Activated CD4-positive, alpha-beta T cell treated with anti-CD3 and anti-CD28 coated beads for 4 hours (primary cell): Measurements from ENCODE around the gene AGFG2.

Experiments
- DNase-seq, 2 donors: peaks; one replicate each; pipeline ENCODE4 v3.0.0-alpha.2; 2020

AGFG2 gene

DNA sequence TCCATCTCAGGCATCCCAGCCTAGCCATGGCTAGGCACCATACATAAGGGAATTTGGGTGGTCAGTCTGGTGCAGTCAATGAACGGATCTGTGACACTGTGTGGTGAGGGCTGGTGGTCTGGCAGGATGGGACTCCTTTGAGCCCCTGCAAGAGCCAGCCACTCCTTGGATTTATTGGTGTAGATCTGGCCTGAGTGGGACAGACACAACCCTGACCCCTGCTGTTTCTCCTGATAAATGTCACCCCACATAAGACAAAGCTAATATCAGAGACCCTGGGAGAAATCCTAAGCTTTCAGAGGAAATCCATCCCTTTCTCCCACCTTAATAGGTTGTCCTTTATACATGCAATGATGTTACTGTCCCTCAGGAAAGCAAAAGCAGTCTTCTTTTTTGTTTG, 49.4 kb downstream of the AGFG2 start:
- no peak for DNase-seq

DNA sequence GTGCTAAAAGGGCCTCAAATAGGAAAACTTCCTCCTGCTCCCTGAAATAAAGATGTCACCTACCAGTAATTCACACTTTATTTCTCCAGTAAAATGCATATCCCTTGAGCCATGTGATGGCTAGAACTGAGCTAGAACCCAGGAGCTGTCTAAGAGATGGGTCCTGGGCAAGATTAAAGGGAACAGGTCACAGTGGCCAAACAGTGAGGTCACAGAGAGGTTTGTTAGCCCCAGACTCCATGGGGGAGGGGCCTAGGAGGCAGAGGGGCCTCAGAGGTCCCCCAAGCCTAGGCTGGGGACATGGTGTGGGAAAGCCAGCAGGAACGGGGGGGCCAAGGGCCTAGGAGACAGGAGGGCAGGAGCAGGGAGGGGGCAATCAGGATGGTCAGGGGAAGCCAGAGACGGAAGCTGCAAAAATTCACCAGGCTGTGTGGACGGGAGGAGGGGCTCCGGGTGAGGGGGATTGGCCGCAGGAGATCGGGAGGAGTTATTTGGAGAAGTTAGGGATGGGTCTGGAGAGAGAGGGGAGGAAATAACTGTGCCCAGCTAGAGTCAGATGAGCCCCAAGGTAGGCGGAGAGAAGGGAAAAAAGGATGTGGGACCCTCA, 50.4 kb downstream of the AGFG2 start:
- DNase-seq: no peak

DNA sequence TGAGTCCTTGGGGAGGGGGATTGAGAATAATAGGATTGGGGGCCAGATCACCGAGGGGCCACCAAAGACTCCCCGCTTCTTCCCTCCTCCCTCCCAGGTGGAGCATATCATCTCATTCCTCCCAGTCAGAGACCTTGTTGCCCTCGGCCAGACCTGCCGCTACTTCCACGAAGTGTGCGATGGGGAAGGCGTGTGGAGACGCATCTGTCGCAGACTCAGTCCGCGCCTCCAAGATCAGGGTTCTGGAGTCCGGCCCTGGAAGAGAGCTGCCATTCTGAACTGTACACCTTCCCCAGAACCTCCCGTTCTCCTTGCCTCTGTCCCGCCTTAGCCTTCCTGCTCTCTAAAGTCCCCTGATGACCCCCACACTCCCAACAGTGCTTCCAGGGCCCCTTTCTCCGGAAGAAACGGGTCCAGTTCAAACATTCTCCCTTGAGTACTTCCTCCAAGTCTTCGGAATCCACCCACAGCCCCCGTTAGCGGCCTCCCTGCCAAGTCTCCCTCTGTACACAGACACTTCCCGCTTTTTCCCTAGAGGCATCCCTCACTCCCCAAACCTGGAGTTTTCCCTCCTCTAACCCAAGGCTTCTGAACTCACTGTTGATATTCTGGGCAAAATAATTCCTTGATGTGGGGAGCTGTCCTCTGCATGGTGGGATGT, 51.2 kb downstream of the AGFG2 start:
- no peak for DNase-seq

DNA sequence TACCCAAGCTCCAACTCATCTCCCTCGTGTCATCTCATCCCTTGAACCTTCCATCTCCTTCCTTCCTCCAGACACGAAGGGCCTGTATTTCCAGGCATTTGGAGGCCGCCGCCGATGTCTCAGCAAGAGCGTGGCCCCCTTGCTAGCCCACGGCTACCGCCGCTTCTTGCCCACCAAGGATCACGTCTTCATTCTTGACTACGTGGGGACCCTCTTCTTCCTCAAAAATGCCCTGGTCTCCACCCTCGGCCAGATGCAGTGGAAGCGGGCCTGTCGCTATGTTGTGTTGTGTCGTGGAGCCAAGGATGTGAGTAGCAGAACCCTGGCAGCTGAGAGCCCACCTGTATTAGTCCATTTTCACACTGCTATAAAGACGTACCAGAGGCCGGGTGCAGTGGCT, 52.6 kb downstream of the AGFG2 start:
- no peak for DNase-seq

DNA sequence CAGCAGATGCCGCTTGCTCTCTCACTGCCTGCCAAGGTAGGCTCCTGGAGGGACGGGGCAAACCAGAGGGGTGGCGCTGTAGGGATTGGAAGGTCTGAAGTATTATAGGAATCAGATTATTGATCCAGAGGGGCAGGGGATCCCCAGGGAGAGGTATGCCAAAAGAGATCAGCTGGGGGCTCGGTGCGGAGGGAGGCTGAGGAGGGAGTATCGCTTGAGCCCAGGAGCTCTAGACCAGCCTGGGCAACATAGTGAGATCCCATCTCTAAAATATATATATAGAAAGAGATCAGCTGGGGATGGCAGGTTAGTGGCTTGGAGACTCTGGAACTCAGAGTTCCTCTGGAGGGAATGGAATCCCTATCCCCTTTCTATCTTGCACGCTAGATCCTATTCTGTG, 56.2 kb downstream of the AGFG2 start:
- no peak for DNase-seq

DNA sequence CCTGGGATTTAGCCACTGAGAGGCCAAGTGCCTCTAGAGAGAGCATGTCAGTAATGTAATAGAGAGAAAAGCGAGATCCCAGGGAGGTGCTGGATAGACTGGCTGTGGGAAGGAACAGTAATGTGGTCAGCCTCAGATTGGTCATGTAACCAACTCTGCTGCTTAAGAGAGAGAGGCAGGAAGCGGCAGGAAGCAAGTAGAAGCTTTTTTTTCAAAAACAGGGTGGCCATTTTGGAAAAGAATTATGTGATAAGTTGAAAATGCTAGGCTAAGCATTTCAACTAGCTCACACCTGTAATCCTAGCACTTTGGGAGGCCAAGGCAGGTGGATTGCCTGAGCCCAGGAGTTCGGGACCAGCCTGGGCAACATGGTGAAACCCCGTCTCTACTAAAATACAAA, 59.4 kb downstream of the AGFG2 start:
- DNase-seq: no peak

DNA sequence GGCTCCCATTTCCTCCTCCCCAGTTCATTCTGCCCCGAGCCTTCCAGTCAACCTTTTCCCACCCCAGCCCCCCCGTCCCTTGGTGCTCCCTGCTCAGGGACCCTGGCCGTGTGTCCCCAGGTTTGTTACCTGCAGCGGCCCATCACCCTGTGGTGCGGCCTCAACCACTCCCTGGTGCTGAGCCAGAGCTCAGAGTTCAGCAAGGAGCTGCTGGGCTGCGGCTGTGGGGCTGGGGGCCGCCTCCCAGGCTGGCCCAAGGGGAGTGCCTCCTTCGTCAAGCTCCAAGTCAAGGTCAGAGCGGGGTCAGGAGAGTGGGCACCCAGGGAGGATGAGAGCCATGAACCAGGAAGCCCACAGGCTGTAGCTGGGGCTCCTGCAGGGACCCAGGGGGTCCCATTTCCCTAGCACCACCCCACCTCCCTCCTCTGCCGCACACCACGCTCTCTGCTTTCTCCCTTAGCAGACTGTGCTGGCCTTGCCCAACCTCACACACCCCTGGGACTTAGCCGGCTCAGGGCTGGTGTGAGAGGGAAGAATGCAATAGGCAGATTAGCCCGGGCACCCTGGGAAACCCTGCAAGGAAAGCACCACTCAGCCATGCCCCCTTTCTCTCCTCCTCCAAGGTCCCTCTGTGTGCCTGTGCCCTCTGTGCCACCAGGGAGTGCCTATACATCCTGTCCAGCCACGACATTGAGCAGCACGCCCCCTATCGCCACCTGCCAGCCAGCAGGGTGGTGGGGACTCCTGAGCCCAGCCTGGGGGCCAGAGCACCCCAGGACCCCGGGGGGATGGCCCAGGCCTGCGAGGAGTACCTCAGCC, 61.1 kb downstream of the AGFG2 start:
- DNase-seq: no peak

DNA sequence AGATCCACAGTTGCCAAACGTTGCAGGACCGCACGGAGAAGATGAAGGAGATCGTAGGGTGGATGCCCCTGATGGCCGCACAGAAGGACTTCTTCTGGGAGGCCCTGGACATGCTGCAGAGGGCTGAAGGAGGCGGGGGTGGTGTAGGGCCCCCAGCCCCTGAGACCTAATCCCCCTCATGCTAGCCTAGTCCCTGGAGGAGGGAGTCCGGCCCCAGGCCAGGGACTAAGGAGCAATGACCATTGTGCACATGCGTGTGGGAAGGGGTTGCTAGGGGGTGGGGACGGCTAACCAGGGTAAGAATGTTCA, 61.7 kb downstream of the AGFG2 start:
- no peak for DNase-seq

DNA sequence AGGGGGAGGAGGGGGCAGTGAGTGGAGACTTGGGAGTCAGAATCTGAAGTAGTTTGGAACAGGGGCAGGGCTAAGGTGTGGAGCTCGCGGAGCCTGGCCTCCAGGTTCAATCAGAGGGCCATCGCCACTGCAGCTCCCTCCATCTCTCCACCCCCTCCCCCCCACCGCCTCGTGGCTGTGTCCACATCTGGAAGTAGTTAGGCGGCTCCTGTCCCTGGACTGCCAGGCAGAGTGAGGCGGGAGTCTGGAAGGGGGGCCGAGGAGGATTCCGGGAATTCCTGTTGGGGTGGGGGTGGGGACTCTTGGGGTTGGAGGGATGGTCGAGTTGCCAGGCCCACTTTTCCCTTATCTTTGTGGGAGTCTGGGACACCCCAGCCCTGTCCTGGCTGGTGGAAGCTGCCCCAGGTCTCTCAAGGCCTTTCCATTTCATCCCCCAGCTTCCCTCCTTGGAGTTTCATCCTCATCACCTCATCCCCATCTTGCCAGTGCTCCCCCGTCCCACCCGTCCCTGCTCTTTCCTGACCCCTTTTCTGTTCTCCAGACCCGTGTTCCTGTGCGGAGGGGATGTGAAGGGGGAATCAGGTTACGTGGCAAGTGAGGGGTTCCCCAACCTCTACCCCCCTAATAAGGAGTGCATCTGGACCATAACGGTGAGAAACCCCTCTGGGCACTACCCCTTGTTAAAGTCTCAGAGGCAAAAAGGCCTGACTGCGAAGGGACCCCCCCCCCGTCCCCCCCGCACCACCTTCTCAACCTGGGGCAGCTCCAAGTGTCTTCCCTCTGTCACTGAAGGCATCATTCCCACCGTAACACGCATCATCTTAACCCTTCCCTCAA, 64.1 kb downstream of the AGFG2 start:
- DNase-seq: no peak

DNA sequence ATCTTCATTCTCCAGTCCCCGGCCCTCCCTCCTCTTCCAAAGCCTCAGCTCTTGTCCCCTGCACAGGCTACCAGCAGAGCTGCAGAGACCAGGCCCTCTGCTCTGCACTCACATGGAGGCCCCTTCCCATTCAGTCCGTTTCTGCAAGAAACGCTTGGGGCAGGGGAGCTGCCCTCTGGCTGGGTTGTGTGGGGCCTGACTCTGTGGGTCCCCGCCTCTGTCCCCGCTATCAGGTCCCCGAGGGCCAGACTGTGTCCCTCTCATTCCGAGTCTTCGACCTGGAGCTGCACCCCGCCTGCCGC, 64.7 kb downstream of the AGFG2 start:
- no peak for DNase-seq

DNA sequence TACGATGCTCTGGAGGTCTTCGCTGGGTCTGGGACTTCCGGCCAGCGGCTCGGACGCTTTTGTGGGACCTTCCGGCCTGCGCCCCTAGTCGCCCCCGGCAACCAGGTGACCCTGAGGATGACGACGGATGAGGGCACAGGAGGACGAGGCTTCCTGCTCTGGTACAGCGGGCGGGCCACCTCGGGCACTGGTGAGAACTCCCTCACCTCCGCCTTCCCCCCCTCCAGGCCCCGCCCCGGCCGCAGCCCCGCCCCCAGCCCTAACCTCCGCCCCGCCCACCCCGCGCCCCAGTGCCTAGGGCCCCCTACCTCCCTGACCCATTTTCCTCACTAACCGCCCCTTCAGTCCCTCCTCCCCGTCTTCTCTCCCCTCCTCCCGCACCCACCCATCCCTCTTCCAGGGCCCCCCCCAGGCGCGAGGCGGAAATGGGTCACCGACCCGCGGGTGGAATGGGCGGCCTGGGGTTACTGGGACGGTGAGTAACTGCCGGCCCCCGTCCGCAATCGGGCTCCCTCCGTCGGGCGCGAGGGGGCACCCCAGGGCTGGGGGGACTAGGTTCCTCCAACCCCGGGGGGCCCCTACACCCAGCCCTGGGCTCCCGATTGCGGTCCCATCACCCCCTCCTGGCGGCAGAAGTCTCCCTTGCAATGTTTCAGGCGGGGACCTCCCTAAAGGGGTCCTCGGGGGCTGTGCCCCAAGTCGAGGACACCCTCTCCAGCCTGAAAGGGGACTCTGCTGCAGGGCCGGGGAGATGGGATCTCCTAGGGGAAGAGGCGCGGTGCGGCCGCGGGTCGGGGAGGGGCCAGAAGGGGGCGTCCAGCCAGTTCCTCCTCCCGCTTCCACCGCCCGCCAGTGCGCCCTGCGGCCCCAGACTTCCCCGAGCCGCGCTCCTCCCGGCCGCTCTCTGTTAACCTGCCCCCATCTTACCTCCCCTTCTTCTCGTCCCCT, 65.3 kb downstream of the AGFG2 start:
- DNase-seq: peak; percentile 63 to 71

DNA sequence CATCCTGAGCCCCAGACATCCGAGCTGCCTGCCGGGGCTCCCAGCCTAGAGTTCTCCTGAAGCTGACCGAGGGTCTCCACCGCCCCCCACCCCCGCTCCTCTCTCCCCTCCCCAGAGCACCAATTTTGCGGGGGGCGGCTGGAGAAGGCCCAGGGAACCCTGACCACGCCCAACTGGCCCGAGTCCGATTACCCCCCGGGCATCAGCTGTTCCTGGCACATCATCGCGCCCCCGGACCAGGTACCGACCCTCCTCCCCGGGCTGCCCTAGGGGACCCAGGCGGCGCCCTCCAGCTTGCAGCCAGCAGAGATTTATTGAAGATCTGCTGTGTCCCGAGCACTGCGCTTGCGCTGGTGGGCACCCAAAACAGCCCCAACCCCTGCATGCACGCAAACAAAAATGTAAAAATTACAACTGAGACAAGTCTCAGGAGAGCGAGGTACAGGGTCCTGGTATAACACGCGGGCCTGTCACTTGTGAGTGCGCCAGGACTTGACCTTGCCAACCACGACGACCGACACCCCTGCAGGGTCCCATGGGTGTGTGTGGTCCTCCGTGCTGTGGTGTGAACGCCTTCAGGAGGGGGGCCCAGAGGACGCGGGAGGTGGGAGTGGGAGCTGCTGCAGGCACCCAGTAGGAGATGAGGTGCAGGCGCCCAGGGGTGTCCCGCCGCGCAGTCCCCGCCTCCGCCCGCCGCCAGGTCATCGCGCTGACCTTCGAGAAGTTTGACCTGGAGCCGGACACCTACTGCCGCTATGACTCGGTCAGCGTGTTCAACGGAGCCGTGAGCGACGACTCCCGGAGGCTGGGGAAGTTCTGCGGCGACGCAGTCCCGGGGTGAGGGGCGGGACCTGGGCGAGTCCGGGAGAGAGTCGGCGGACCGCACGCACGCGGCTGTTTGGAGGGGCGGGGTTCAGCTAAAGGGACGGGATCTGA, 66.2 kb downstream of the AGFG2 start:
- peak; percentile 20 to 36 for DNase-seq

DNA sequence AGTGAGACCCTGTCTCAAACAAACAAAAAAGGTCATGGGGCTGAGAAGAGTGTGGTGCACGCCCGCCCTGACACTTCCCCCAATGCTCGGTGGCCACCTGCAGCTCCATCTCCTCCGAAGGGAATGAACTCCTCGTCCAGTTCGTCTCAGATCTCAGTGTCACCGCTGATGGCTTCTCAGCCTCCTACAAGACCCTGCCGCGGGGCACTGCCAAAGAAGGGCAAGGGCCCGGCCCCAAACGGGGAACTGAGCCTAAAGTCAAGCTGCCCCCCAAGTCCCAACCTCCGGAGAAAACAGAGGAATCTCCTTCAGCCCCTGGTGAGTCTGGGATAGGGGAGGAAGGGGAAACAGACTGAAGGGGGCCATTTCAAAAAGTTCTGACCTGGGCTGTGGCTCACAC, 67.3 kb downstream of the AGFG2 start:
- DNase-seq: no peak

DNA sequence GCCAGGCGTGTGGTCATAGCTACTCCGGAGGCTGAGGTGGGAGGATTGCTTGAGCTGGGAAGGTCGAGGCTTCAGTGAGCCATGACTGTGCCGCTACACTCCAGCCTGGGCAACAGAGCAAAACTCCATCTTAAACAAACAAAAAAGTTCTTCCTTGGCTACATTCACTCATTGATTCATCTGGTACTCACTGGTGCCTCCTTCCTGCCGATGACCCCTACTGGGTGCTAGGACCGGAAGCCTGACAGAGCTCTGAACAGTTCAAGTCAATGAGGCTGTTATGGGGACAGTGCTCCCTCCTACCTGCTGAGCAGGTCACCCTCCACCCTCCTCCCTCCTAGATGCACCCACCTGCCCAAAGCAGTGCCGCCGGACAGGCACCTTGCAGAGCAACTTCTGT, 68.1 kb downstream of the AGFG2 start:
- DNase-seq: no peak

DNA sequence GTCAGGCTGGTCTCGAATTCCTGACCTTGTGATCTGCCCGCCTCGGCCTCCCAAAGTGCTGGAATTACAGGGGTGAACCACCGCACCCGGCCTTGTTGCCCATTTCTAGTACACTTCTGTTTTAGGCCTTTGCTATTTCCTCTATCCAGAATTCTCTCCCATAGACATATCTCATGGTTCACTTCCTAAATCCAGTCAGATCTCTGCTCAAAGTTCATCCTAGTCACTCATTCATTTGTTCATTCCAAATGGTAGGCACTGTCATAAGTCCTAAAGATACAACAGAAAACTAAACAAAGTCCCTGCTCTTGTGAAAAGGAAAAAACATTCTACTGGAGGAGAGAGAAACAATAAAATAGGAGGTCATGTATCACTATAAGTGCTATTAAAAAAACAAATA, 71.0 kb downstream of the AGFG2 start:
- no peak for DNase-seq

DNA sequence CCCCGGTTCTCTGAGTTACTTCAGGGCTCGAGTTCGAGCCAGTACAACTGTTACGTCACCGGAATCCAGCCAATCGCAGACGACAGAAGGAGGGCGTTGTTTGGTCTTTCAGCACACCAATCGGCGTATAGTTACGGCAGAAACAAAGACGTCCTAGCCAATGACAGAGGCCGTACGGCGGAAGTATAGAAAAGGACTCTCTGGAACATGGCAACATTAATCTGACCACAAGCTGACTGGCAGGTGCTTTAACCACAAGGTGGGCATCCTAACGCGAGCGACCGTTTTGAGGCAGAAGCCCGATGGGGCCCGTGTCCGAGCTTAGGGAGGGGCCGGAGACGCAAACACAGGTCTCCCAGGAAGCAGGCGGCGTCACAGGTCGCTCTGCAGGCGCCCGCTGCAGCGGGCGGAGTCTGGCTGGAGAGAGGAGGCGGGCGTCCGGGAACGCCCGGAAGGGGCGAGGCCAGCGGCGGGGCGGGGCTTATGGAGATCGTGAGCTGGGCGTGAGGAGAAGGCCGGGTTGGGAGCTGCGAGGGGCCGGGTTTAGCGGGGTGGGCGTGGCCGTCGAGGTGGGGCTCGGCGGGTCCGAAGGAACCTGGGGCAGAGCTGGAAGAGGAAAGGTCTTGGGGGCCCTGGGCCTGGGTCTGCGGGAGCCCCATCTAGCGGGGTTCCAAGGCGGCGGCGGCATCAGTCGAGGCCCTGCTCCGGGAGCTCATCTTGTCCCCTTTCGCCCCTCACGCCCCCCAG, 73.2 kb downstream of the AGFG2 start, which contains the start of gene MOSPD3:
MOSPD3 (plus strand) TSS at position 558 of the 747 bp plus-strand sequence. CDS start 252 bp downstream, outside the sequence.
- peak; percentile 97 for DNase-seq

DNA sequence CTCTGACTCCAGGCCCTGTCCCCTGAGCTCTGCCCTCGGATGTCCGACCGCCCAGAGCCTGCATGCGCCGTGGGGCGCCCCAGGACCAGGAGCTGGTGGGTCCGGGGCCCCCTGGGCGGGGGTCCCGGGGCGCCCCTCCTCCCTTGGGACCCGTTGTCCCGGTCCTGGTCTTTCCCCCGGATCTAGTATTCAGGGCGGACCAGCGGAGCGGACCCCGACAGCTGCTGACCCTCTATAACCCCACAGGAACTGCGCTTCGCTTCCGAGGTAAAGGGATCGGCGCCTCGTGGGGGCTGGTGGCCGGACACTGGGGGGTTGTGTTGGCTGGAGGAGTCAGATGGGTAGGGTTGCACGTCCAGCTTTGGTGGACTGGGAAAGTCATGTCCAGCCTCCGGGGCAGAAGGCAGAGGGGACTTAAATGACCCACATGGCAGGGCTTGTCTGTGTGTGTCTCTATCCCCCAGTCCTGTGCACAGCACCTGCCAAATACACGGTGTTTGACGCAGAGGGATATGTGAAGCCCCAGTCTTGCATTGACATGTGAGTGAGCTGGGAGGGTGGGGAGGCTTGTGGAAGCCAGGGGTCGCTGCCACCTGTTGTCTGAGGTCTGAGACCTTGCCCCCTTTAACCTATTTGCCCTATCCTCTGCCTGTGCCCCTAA, 73.9 kb downstream of the AGFG2 start:
- DNase-seq: peak in 1 of 2 donors; percentile 27

DNA sequence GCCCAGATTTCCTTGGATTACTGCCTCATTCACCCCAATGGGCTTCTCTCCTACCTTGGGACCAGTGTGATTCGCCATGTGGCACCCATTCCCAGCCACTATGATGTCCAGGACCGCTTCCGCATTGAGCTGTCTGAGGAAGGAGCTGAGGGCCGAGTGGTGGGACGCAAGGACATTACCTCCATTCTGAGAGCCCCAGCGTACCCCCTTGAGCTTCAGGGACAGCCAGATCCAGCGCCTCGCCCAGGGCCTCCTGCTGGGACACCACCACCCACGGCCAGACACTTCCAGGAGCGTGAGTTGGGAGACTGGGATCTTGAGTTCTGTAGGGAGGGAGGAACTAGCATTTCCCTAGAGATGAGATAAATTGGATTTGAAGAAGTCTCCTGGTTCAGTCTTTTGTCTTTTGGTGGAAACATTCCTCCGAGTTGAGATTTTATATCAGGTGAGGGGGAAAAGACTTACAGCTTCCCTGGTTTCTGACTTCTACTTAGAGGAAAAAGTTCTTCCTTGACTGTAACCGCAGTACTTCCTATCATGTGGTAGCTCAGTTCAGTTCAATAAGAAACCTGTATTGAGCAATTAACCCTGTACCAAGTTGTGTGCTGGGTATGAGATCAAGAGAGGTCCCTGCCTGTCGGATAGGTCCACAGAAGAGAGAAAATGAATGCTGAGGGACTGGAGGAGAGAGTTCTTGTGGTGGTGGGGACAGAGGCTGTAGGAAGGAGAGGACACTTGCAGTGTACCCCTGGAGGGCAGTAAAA, 74.6 kb downstream of the AGFG2 start:
- no peak for DNase-seq

DNA sequence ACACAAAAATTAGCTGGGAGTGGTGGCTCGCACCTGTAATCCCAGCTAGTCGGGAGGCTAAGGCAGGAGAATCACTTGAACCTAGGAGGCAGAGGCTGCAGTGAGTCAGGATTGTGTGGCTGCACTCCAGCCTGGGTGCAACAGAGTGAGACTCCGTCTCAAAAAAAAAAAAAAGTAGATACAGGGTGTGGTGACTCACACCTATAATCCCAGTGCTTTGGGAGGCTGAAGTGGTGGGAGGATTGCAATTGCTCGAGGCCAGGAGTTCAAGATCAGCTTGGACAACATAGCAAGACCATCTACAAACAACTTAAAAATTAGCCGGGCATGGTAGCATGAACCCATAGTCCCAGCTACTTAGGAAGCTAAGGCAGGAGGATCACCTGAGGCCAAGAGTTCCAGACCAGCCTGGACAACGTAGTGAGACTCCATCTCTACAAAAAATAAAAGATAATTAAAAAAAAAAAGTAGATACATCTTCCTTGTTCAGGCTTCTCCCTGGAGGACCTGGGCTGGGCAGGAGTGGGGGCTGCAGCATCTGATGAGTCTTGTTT, 75.4 kb downstream of the AGFG2 start:
- DNase-seq: no peak
